Measurements from ENCODE around the gene COL11A1.
"Not testable (repeated sequence)": the region's sequence is repeated elsewhere in the genome, so short reads cannot be mapped to it uniquely, and the experiment has no call there.

Gene COL11A1

DNA sequence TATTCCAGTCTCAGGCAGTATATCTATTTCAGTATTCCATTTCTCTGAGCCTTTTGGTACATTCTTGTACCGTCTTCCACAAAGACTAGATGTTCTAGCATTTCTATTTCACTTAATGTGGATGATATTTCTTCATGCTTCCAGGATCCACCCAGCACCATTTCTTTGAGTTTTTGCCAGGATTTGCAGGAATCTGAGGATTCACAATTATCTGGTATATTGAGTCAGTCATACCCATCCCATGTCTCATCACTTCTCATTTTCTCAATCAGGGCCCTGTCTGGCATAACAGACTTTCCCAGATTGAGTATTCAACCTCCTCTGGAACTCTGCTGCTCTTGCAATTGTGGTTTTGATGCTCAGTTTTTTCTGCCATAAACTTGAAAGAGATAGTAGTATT, 20.9 kb upstream of the COL11A1 start:
- TF ChIP-seq, protein P1, sequence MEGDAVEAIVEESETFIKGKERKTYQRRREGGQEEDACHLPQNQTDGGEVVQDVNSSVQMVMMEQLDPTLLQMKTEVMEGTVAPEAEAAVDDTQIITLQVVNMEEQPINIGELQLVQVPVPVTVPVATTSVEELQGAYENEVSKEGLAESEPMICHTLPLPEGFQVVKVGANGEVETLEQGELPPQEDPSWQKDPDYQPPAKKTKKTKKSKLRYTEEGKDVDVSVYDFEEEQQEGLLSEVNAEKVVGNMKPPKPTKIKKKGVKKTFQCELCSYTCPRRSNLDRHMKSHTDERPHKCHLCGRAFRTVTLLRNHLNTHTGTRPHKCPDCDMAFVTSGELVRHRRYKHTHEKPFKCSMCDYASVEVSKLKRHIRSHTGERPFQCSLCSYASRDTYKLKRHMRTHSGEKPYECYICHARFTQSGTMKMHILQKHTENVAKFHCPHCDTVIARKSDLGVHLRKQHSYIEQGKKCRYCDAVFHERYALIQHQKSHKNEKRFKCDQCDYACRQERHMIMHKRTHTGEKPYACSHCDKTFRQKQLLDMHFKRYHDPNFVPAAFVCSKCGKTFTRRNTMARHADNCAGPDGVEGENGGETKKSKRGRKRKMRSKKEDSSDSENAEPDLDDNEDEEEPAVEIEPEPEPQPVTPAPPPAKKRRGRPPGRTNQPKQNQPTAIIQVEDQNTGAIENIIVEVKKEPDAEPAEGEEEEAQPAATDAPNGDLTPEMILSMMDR (IDR thresholded peaks at IDR 0.05; ENCODE audit: insufficient read depth, missing control alignments) = no peak
- no peak for FAIRE-seq
- DNase-seq (ENCODE audit: insufficient read length, low spot score) = no peak

DNA sequence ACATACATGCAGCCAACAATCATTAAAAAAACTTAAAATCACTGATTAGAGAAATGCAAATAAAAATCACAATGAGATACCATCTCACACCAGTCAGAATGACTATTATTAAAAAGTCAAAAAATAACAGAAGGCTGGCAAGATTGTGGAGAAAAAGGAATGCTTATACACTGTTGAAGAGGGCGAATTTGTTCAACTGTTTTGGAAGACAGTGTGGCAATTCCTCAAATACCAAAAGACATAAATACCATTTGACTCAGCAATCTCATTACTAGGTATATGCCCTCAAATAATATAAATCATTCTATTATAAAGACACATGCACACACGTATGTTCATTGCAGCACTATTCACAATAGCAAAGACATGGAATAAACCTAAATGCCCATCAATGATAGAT, 19.9 kb upstream of the COL11A1 start:
- not testable (repeated sequence) for FAIRE-seq; DNase-seq (ENCODE audit: insufficient read length, low spot score)

DNA sequence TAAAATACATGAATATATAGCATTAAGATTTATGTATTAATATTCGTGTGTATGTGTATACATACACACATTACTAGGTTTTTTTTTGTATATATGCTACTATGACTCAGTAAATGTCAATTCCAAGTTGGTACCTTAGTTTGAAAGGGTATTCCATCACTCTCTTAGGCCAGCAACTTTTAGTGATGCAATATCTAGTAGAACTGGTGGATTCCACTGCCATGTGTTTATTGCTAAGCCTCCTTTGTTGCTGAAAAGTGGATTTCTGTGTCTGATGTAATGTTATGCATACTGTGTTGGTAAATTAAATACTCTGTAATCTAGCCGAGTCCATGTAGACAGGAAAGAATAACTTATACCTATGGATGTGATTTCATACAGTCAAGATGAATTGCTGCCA, 16.9 kb upstream of the COL11A1 start:
- DNase-seq (ENCODE audit: insufficient read length, low spot score) (no peak), FAIRE-seq (no peak)
- TF ChIP-seq, protein P1 (IDR thresholded peaks at IDR 0.05; ENCODE audit: insufficient read depth, missing control alignments) = no peak

DNA sequence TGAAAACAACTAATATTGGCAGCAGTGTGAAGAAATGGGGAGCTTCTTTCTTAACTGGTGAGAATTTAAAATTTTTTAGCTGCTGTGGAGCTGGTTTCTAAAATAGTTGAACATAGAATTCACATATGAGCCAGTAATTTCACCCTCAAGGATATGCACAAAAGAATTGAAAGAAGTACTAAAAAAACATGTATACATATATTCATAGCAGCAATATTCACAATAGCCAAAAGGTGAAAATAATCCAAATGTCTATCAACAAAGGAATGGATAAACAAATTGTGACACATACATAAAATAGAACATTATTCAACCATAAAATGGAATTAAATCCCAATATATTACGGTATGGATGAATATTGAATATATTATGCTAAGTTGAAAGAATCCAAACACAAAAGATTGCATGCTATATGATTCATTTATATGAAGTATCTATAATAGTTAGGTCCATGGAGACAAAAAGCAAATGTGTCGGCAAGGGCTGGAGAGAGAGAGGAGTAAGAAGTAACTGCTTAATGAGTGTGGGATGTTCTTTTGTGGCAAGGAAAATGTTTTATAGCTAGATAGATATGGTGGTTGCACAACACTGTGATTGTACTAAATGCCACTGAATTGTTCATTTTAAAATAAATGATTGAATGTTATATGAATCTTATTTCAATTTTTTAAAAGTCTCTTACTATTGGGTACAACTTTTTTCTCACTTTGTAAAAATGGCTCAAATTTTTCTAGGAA, 14.8 kb upstream of the COL11A1 start:
- FAIRE-seq (no peak), DNase-seq (ENCODE audit: insufficient read length, low spot score) (no peak)
- TF ChIP-seq, protein P1 (IDR thresholded peaks at IDR 0.05; ENCODE audit: insufficient read depth, missing control alignments) = no peak

DNA sequence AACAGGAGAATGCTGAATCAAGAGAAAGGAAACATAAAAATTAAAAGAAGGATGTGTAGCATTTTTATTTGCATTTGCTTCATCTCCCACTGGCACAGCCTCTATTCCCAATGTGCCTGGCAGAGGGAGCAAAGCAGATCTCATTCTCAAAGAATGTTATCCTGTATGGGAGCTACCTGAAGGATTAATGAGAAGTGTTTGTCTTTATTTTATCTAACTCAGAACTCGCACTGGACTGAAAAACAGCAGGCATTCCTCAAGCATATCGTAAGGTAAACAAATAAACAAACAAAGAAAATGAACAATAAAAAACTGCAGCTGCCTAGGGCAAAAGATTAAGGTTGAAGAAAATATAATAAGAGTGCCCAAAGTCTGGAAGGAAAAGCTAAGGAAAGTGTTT, 12.7 kb upstream of the COL11A1 start:
- TF ChIP-seq, protein P1 (IDR thresholded peaks at IDR 0.05; ENCODE audit: insufficient read depth, missing control alignments) = no peak
- no peak for DNase-seq (ENCODE audit: insufficient read length, low spot score)
- FAIRE-seq = no peak

DNA sequence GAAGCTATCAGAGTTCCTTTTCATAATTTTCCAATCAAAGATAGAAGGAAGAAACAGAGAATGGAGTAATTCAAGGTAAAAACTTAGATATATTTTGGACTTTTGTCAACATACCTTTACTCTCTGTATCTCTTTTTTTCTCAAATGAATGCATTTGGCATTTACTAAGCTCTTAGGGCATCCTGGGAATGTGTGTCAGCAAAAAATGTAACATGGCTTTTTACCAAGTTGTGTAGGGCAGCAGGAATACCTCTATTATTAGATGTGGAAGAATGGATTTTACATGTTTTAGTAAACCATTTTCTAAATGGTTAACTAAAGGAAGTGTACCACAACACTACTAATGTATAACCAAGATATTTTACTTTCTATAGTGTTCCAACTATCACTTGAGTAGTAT, 4.2 kb upstream of the COL11A1 start:
- no peak for FAIRE-seq
- DNase-seq (ENCODE audit: insufficient read length, low spot score) = no peak
- TF ChIP-seq, protein P1 (IDR thresholded peaks at IDR 0.05; ENCODE audit: insufficient read depth, missing control alignments) = no peak

DNA sequence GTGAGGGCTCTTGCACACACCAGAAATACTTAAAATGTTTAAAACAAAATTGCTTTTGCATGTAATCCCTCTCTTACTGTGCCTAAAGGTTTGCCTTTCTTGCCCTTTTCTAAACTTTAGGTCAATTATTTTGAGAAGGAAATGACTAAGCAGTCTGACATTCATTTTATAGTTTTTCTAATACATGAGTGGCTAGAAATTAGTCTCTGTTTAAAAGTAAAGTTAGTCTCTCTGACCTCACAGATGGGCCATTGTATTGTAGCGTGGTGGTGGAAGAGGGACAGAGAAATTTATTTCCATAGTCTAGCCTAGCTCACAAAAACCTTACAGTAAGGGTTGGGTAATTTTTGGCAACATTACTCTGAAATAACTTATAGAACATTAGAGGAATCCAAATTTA, 3.6 kb upstream of the COL11A1 start:
- DNase-seq (ENCODE audit: insufficient read length, low spot score) (no peak), FAIRE-seq (no peak)
- TF ChIP-seq, protein P1 (IDR thresholded peaks at IDR 0.05; ENCODE audit: insufficient read depth, missing control alignments) = no peak
